ENCODE measurements around the gene DNAJC28. TPM values are rescaled to one million over a fixed set of nuclear protein-coding genes. Genes with fewer than 3 reads are reported as not detected.

DNAJC28 gene
- total RNA-seq, 1 donor from 2014 or later: 2.4 TPM

- Histone ChIP-seq H3K36me3 (ENCODE audit: control insufficient read depth, insufficient read depth, low read length) (no peaks in the 10 kb centered on the region), H3K4me3 (ENCODE audit: low read depth, low read length) (no peak overlapping the region), H3K27me3 (ENCODE audit: control insufficient read depth, insufficient read depth, low read length) (no peaks in the 10 kb centered on the region)
- DNase-seq (ENCODE audit: low read depth): no peak
- TF ChIP-seq CTCF (IDR thresholded peaks at IDR 0.05; ENCODE audit: insufficient read depth, low read length, poor library complexity, severe bottlenecking): no peak
Measured at GRCh38 chr21:33531007-33531406, 39.5 kb upstream of the DNAJC28 start.

GRCh38 chr21:33522953-33523349 is 31.4 kb upstream of the DNAJC28 start:
- no peak for TF ChIP-seq CTCF (IDR thresholded peaks at IDR 0.05; ENCODE audit: insufficient read depth, low read length, poor library complexity, severe bottlenecking)
- DNase-seq (ENCODE audit: low read depth): no peak
- Histone ChIP-seq H3K4me3 (ENCODE audit: low read depth, low read length) (no peak overlapping the region), H3K36me3 (ENCODE audit: control insufficient read depth, insufficient read depth, low read length) (no peaks in the 10 kb centered on the region), H3K27me3 (ENCODE audit: control insufficient read depth, insufficient read depth, low read length) (no peaks in the 10 kb centered on the region)

DNA sequence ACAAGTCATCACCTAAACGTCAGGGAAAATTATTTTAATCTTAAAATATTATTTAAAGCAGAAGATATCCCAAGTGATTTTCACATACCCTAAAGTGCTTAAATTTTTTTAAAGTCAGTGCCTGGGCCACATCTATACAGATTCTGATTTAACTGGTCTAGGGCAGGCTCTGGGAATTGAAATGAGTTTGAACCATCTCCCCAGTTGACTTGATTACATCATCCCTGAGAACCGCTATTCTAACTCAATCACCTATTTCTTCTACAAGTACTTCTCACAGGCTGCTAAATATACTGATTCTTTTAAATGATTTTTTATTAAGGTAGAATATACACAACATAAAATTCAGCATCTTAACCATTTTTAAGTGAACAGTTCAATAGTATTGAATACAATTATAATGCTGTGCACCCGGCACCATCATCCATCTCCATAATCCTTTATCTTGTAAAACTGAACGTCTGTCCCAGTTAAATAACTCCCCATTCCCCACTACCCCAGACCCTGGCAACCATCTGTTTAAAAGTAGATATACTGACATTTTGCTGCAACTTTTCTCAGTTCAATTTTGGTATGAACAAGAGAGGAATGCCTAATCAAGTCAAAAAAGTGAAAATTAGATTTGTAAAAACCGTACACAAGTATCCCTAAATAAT is 30.9 kb upstream of the DNAJC28 start:
- no peak for TF ChIP-seq CTCF (IDR thresholded peaks at IDR 0.05; ENCODE audit: insufficient read depth, low read length, poor library complexity, severe bottlenecking)
- Histone ChIP-seq H3K36me3 (ENCODE audit: control insufficient read depth, insufficient read depth, low read length) (no peaks in the 10 kb centered on the region), H3K4me3 (ENCODE audit: low read depth, low read length) (no peak overlapping the region), H3K27me3 (ENCODE audit: control insufficient read depth, insufficient read depth, low read length) (no peaks in the 10 kb centered on the region)
- no peak for DNase-seq (ENCODE audit: low read depth)

- Histone ChIP-seq H3K27me3 (ENCODE audit: control insufficient read depth, insufficient read depth, low read length) (no peaks in the 10 kb centered on the region), H3K4me3 (ENCODE audit: low read depth, low read length) (no peak overlapping the region), H3K36me3 (ENCODE audit: control insufficient read depth, insufficient read depth, low read length) (no peaks in the 10 kb centered on the region)
- no peak for TF ChIP-seq CTCF (IDR thresholded peaks at IDR 0.05; ENCODE audit: insufficient read depth, low read length, poor library complexity, severe bottlenecking)
- DNase-seq (ENCODE audit: low read depth): no peak
Measured at GRCh38 chr21:33518899-33519298, 27.4 kb upstream of the DNAJC28 start.

DNA sequence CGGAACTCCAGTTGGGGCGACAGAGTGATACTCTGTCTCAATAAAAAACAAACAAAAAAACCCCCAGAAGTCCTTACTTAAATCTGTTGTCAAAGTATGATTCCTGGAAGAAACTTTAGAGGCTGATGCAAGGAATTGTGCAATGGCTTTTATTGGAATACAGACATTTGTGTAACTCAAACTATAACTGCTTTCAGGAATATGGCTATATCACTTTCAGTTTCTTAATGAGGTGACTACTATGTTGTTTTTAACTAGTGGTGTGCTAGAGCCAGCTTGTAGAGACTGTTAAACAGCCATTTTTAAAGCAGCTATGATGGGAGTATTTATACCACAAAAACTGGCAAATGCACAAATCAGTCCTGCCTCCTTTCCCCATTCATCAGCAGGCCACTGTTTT is 22.7 kb upstream of the DNAJC28 start:
- H3K36me3 ChIP-seq (ENCODE audit: control insufficient read depth, insufficient read depth, low read length): no peaks in the 10 kb centered on the region

More for the DNA sequence above, 22.7 kb upstream of the DNAJC28 start:
- no peak for DNase-seq (ENCODE audit: low read depth)
- H3K27me3 ChIP-seq (ENCODE audit: control insufficient read depth, insufficient read depth, low read length): no peaks in the 10 kb centered on the region
- TF ChIP-seq CTCF (IDR thresholded peaks at IDR 0.05; ENCODE audit: insufficient read depth, low read length, poor library complexity, severe bottlenecking): no peak
- H3K4me3 ChIP-seq (ENCODE audit: low read depth, low read length): no peak overlapping the region

Measured in kidney epithelial cell (primary cell).